Esophagus squamous epithelium (tissue), 5 donors: ENCODE results near the gene ABTB1. TPM values are rescaled to one million over a fixed set of nuclear protein-coding genes. Genes with fewer than 3 reads are reported as not detected.

Source experiments
- DNase-seq: peaks from one replicate; lab custom pipeline; 2025; lab: John Stamatoyannopoulos, UW
- H3K27ac ChIP-seq, 4 donors: fragments of 200-600 bp; sonication (generic); one replicate each; pipeline ENCODE4 v1.5.1; 2016 to 2019; ENCODE audit warnings: mild to moderate bottlenecking in 1 of 4
- H3K27me3 ChIP-seq, 4 donors: fragments of 200-600 bp; sonication (generic); 1 replicate in 3 of 4; 2 replicates in 1 of 4; pipeline versions ENCODE4 v1.5.1 to v1.6.0; 2017 to 2021; ENCODE audit warnings: antibody characterized with exemption in 1 of 4
- H3K36me3 ChIP-seq, 3 donors: fragments of 200-600 bp; sonication (generic); one replicate each; pipeline ENCODE4 v1.5.1; 2016 to 2019
- H3K4me1 ChIP-seq, 3 donors: fragments of 200-600 bp; sonication (generic); one replicate each; pipeline ENCODE4 v1.5.1; 2017 to 2019
- H3K4me3 ChIP-seq, 4 donors: fragments of 200-600 bp; sonication (generic); 1 replicate in 3 of 4; 2 replicates in 1 of 4; pipeline ENCODE4 v1.5.1; 2016 to 2019; ENCODE audit warnings: mild to moderate bottlenecking in 2 of 4, moderate library complexity in 1 of 4
- H3K9me3 ChIP-seq, 3 donors: fragments of 200-600 bp; sonication (generic); one replicate each; pipeline ENCODE4 v1.5.1; 2016 to 2019
- POLR2A ChIP-seq, 4 donors: fragments of 450-650 bp; IDR thresholded peaks; one replicate each; pipeline ENCODE4 v1.6.1; 2017; ENCODE audit warnings: antibody characterized with exemption in 4 of 4, mild to moderate bottlenecking in 4 of 4, moderate library complexity in 3 of 4
- WGBS, 2 donors: methylation state at CpG; one replicate each; pipeline ENCODE4 v1.1.5; 2018; 5-methylcytosine and 5-hydroxymethylcytosine counted together
- intact Hi-C: fragments of 100-400 bp; cut with DNase I; formaldehyde crosslinking; loops from one replicate; pipeline ENCODE4 v1.15.0; 2022
- total RNA-seq, 4 donors: library from RNA; depleted of rRNA; stranded (reverse); fragments of >200 nt; gene quantifications; one replicate each; pipeline ENCODE4 v1.1.0, GENCODE V29; 2016
- TF ChIP-seq, protein P1 (sequence below), 6 experiments: fragments of 450-650 bp in 4 of 6; fragments of 200-600 bp in 2 of 6; sonication (generic) in 2 of 6; IDR thresholded peaks; one replicate each; pipeline ENCODE4 v1.5.1; 2016 to 2019; ENCODE audit warnings: antibody characterized with exemption in 6 of 6, mild to moderate bottlenecking in 4 of 6, moderate library complexity in 4 of 6
- donor health status: DM: yes; HTN: yes; CAD: no.

The ABTB1 gene
- total RNA-seq, 4 donors from 2014 or later = 5.6 to 21.4 (median 6.3) TPM

DNA sequence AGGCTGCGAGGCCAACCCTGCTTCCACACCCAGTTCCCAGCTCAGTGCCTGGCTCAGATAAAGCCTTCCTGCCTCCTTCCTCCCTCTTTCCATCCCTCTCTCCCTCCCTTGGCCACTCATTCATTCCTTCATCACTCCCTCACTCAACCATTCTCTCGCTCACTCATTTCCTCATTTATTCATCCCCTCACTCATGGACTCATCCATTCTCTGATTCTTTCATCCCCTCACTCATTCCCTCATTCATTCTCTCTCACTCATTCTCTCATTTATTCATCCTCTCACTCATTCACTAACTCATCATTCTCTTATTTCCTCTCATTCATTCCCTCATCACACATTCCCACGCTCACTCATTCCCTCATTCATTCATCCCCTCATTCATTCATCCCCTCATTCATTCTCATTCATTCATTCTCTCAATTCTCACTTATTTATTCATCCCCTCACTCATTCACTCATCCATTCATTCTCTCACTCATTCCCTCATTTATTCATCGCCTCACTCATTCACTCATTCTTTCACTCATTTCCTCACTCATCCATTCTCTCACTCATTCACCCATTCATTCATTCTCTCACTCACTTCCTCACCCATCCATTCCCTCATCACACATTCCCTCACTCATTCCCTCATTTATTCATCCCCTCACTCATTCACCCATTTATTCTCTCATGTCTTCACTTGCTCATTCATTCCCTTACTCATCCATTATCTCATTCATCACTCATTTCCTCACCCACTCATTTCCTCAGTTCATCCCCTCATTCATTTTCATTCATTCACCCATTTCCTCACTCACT lies 13.2 kb downstream of the ABTB1 start:
- Histone ChIP-seq H3K4me1 (peaks cover 0 to 25% (median 20%) of the 10 kb centered on the region in 3 donors), H3K27me3 (no peaks in the 10 kb centered on the region), H3K4me3 (no peak overlapping the region), H3K27ac (no peak overlapping the region), H3K36me3 (peaks cover 0 to 19% (median 0%) of the 10 kb centered on the region in 3 donors), H3K9me3 (no peaks in the 10 kb centered on the region)
- no peak for TF ChIP-seq POLR2A (IDR thresholded peaks at IDR 0.05)
- TF ChIP-seq, protein P1, sequence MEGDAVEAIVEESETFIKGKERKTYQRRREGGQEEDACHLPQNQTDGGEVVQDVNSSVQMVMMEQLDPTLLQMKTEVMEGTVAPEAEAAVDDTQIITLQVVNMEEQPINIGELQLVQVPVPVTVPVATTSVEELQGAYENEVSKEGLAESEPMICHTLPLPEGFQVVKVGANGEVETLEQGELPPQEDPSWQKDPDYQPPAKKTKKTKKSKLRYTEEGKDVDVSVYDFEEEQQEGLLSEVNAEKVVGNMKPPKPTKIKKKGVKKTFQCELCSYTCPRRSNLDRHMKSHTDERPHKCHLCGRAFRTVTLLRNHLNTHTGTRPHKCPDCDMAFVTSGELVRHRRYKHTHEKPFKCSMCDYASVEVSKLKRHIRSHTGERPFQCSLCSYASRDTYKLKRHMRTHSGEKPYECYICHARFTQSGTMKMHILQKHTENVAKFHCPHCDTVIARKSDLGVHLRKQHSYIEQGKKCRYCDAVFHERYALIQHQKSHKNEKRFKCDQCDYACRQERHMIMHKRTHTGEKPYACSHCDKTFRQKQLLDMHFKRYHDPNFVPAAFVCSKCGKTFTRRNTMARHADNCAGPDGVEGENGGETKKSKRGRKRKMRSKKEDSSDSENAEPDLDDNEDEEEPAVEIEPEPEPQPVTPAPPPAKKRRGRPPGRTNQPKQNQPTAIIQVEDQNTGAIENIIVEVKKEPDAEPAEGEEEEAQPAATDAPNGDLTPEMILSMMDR (IDR thresholded peaks at IDR 0.05) = no peak
- intact Hi-C loops = no loop called here
- DNase-seq = no peak
- 74 to 75% methylated on average over 4 of the region's 4 CpGs for WGBS, 2 donors

DNA sequence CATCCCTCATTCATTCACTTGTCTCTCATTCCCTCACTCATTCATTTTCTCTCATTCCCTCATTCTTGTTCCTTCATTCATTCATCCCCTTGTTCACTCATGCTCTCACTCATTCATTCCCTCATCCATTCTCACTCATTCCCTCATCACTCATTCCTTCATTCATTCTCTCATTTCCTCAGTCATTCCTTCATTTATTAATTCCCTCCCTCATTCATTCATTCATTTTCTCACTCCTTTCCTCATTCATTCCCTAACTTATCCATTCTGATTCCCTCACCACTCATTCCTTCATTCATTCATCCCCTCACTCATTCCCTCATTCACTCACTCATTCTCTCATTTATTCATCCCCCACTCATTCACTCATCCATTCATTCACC lies 13.8 kb downstream of the ABTB1 start:
- intact Hi-C loops = no loop called here
- Histone ChIP-seq H3K4me3 (no peak overlapping the region), H3K9me3 (no peaks in the 10 kb centered on the region), H3K27me3 (no peaks in the 10 kb centered on the region), H3K27ac (no peak overlapping the region), H3K4me1 (peaks cover 0 to 27% (median 22%) of the 10 kb centered on the region in 3 donors), H3K36me3 (peaks cover 0 to 25% (median 0%) of the 10 kb centered on the region in 3 donors)
- no peak for DNase-seq
- TF ChIP-seq, protein P1 (IDR thresholded peaks at IDR 0.05) = no peak
- TF ChIP-seq POLR2A (IDR thresholded peaks at IDR 0.05) = no peak

DNA sequence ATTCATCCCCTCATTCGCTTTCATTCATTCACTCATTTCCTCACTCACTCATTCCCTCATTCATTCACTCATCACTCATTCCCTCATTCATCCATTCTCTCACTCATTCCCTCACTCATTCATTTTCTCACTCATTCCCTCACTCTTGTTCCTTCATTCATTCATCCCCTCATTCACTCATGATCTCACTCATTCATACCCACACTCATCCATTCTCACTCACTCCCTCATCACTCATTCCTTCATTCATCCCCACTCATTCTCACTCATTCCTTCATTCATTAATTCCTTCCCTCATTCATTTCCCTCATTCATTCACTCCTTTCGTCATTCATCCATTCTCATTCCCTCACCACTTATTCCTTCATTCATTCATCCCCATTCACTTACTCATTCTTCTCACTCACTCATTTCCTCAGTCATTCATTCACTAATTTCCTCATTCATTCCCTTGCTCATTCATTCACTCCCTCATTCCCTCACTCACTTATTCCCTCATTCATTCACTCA lies 14.5 kb downstream of the ABTB1 start:
- DNase-seq = no peak
- peaks cover 0 to 27% (median 22%) of the 10 kb centered on the region in 3 donors for H3K4me1 ChIP-seq
- no peak overlapping the region for H3K27ac ChIP-seq
- 89 to 94% methylated on average over 2 of the region's 2 CpGs for WGBS, 2 donors
- H3K4me3 ChIP-seq = no peak overlapping the region
- TF ChIP-seq, protein P1 (IDR thresholded peaks at IDR 0.05) = no peak
- TF ChIP-seq POLR2A (IDR thresholded peaks at IDR 0.05) = no peak
- H3K36me3 ChIP-seq = peaks cover 0 to 33% (median 0%) of the 10 kb centered on the region in 3 donors
- no peaks in the 10 kb centered on the region for H3K27me3 ChIP-seq
- no peaks in the 10 kb centered on the region for H3K9me3 ChIP-seq
- intact Hi-C loops = no loop called here

DNA sequence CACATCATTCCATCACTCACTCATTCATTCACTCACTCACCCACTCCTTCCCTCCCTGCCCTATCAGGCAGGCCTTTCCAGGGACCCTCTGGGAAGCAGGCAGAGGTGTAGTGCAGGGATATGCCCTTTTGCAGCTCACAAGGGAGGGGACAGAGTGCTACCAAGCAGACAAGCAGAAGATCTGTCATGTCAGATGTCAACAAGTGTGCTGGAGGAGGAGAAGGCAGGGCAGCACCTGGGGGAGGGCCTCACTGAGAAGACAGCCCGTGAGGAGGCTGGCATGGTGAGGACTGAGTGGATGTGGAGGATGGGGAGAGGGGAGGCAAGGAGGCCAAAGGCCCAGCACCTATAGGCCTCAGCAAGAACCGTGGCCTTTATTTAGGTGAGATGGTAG lies 15.3 kb downstream of the ABTB1 start:
- Histone ChIP-seq H3K4me3 (no peak overlapping the region), H3K27me3 (no peaks in the 10 kb centered on the region), H3K4me1 (peaks cover 0 to 27% (median 22%) of the 10 kb centered on the region in 3 donors), H3K27ac (no peak overlapping the region), H3K9me3 (no peaks in the 10 kb centered on the region), H3K36me3 (peaks cover 0 to 41% (median 0%) of the 10 kb centered on the region in 3 donors)
- DNase-seq = no peak
- 55 to 64% methylated on average over 2 of the region's 2 CpGs for WGBS, 2 donors
- no peak for TF ChIP-seq POLR2A (IDR thresholded peaks at IDR 0.05)
- TF ChIP-seq, protein P1 (IDR thresholded peaks at IDR 0.05) = no peak
- intact Hi-C loops = no loop called here
